A549 (cell line): ENCODE data around the gene SAMD8.

ENCODE experiments used
- CHD4 ChIP-seq: fragments of 200-600 bp; sonication (generic); IDR thresholded peaks from 2 replicates; pipeline ENCODE4 v1.6.1; 2016; ENCODE audit warnings: antibody characterized with exemption, mild to moderate bottlenecking, borderline replicate concordance
- CTCF ChIP-seq: fragments of >200 bp; sonication (Bioruptor Twin); formaldehyde crosslinking; IDR thresholded peaks from 3 replicates; pipeline ENCODE4 v1.5.1; 2016
- EHMT2 ChIP-seq: fragments of 200-600 bp; sonication (generic); IDR thresholded peaks from 2 replicates; pipeline ENCODE4 v1.6.1; 2016; ENCODE audit warnings: antibody characterized with exemption, low read depth, mild to moderate bottlenecking, moderate library complexity
- HDAC2 ChIP-seq: fragments of 200-600 bp; sonication (generic); IDR thresholded peaks from 2 replicates; pipeline ENCODE4 v1.6.1; 2016
- HOXA7 ChIP-seq: fragments of 250-450 bp; sonication (Bioruptor Pico); IDR thresholded peaks from 2 replicates; pipeline ENCODE4 v1.5.0; 2020; ENCODE audit warnings: mild to moderate bottlenecking, moderate library complexity
- MAX ChIP-seq: IDR thresholded peaks from 2 replicates; pipeline ENCODE4 v1.6.1; 2012
- MYC ChIP-seq: IDR thresholded peaks from 2 replicates; pipeline ENCODE4 v1.6.1; 2012; ENCODE audit warnings: mild to moderate bottlenecking, inconsistent platforms, low read length, improper control_type of control experiment, borderline replicate concordance
- PHF8 ChIP-seq: fragments of 200-600 bp; sonication (generic); IDR thresholded peaks from 2 replicates; pipeline ENCODE4 v1.6.1; 2016; ENCODE audit warnings: low read depth, mild to moderate bottlenecking, antibody characterized with exemption, moderate library complexity, borderline replicate concordance
- POLR2A ChIP-seq: IDR thresholded peaks from 2 replicates; pipeline ENCODE4 v1.6.1; 2012; ENCODE audit warnings: mild to moderate bottlenecking, low read length
- SREBF2 ChIP-seq: fragments of 450-650 bp; IDR thresholded peaks from 2 replicates; pipeline ENCODE4 v1.6.1; 2014; ENCODE audit warnings: mild to moderate bottlenecking, moderate library complexity
- ZC3H11A ChIP-seq: fragments of 450-650 bp; IDR thresholded peaks from 2 replicates; pipeline ENCODE4 v1.6.1; 2014; ENCODE audit warnings: antibody characterized with exemption, mild to moderate bottlenecking

DNA sequence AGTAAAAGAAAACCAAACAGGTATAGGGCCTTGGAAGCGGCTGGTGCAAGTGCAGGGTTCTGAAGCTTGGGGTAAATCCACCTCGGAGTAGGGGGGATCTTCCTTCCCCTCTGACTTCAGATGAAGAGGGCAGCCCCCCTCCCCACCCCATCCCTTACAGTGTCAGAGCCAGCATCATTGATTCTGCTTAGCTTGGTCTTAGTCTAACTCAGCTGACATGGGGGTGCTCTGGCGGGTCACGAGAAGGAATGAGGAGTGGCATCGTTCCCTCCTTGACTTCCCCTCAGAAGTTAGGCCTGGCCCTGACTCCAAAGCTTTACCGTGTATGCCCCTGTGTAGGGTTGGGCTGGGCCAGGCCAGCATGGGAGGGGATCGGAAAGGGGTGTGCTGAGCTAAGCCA lies 44.2 kb upstream of the SAMD8 start:
- TF ChIP-seq CTCF (no peak), POLR2A (no peak), HDAC2 (no peak), ZC3H11A (no peak), EHMT2 (no peak), MYC (no peak), SREBF2 (no peak), MAX (no peak), CHD4 (no peak), HOXA7 (CRISPR knock-in tag) (no peak), PHF8 (no peak)
